HG03064 (cell line): Measurements from ENCODE around the gene SUPT7L.
A peak's percentile ranks its signal among the peaks of the same experiment; 100 is the strongest.
"Not testable (repeated sequence)": the region's sequence is repeated elsewhere in the genome, so short reads cannot be mapped to it uniquely, and the experiment has no call there.

Source experiments
- ATAC-seq: cut with Tn5 transposase; IDR thresholded peaks from one replicate; pipeline ENCODE4 v1.9.1; 2021; ENCODE audit warnings: low read depth; ENCODE audit not compliant: unreplicated experiment

Gene SUPT7L

GRCh38 chr2:27640722-27641245 is 22.6 kb downstream of the SUPT7L start:
- no peak for ATAC-seq

GRCh38 chr2:27638709-27639108 is 24.7 kb downstream of the SUPT7L start:
- ATAC-seq: no peak

- no peak for ATAC-seq
Measured at GRCh38 chr2:27638037-27638637, 25.3 kb downstream of the SUPT7L start.

GRCh38 chr2:27636766-27637165 is 26.6 kb downstream of the SUPT7L start:
- no peak for ATAC-seq

- no peak for ATAC-seq
Measured at GRCh38 chr2:27634291-27634690, 29.1 kb downstream of the SUPT7L start.

- not testable (repeated sequence) for ATAC-seq
Measured at GRCh38 chr2:27630257-27630656, 33.2 kb downstream of the SUPT7L start.

GRCh38 chr2:27628767-27629709 is 34.4 kb downstream of the SUPT7L start, which contains the start of the genes CCDC121 and GPN1:
CCDC121 (minus strand) TSS chr2:27629012; CDS start chr2:27627799, 1,213 bp downstream.
GPN1 (plus strand) TSS chr2:27629050; CDS start chr2:27629059, 9 bp downstream.
- peak; percentile 98 for ATAC-seq

GRCh38 chr2:27627963-27628766 is 35.2 kb downstream of the SUPT7L start:
- ATAC-seq: peak; percentile 14

GRCh38 chr2:27626921-27627320 is 36.5 kb downstream of the SUPT7L start:
- ATAC-seq: not testable (repeated sequence)

GRCh38 chr2:27626323-27626722 is 37.1 kb downstream of the SUPT7L start:
- ATAC-seq: not testable (repeated sequence)

- ATAC-seq: no peak
Measured at GRCh38 chr2:27624943-27625342, 38.5 kb downstream of the SUPT7L start.

- no peak for ATAC-seq
Measured at GRCh38 chr2:27622921-27623384, 40.5 kb downstream of the SUPT7L start.

GRCh38 chr2:27621524-27621923 is 41.9 kb downstream of the SUPT7L start:
- ATAC-seq: no peak

GRCh38 chr2:27615316-27615715 is 48.1 kb downstream of the SUPT7L start:
- no peak for ATAC-seq

- no peak for ATAC-seq
Measured at GRCh38 chr2:27613985-27614384, 49.4 kb downstream of the SUPT7L start.

GRCh38 chr2:27606611-27607010 is 56.8 kb downstream of the SUPT7L start:
- no peak for ATAC-seq
